Measurements from ENCODE around the gene COL15A1. TPM values are rescaled to one million over a fixed set of nuclear protein-coding genes. Genes with fewer than 3 reads are reported as not detected.

Gene COL15A1
- total and polyA plus RNA-seq, 2 of the 13 experiments (the other 11 are each of a cell fraction or from before 2014, with no cell fraction given), result not detected

GRCh38 chr9:99073347-99073746 lies 129.6 kb downstream of the COL15A1 start:
- Histone ChIP-seq H3K9ac (ENCODE audit: insufficient read depth, low read depth, low read length) (no peak overlapping the region), H3K4me3 (replicated peaks in 1 of 3; ENCODE audit: insufficient read depth in 1 of 3, low read depth in 2 of 3, low read length in 3 of 3) (no peak overlapping the region), H3K36me3 (replicated peaks in 1 of 2; ENCODE audit: control insufficient read depth in 1 of 2, insufficient read depth in 2 of 2, low read length in 2 of 2) (no peaks in the 10 kb centered on the region), H2AFZ (ENCODE audit: low read length) (no peak overlapping the region), H3K4me2 (ENCODE audit: low read depth, low read length) (no peak overlapping the region), H3K79me2 (ENCODE audit: insufficient read depth, low read length) (no peaks in the 10 kb centered on the region), H3K9me3 (ENCODE audit: low read length) (no peaks in the 10 kb centered on the region), H3K4me1 (ENCODE audit: insufficient read depth, low read length) (no peaks in the 10 kb centered on the region), H4K20me1 (ENCODE audit: insufficient read depth, low read length) (no peaks in the 10 kb centered on the region), H3K27me3 (ENCODE audit: control insufficient read depth in 1 of 2, insufficient read depth in 2 of 2, low read length in 2 of 2) (0 out of 5 replicates have a peak, but pooled peaks cover 2% of the 10 kb centered on the region in 2 experiments), H3K27ac (ENCODE audit: extremely low read length, insufficient read depth, low read length) (no peak overlapping the region)
- FAIRE-seq, result no peak
- ATAC-seq, result no peak
- POLR2A ChIA-PET, result no interaction called here
- intact Hi-C loops (cut with micrococcal nuclease; ENCODE audit: unreplicated experiment), result no loop called here
- in situ Hi-C loops (cut with HindIII; ENCODE audit: extremely low pct_ligation_motif_present, low pct_unique_long_range_greater_than_20kb), result no loop called here
- WGBS (ENCODE audit: low lambda C conversion rate), result 8% methylated on average over 2 of the region's 2 CpGs
- no peak for TF ChIP-seq ZNF780A (CRISPR knock-in tag; IDR thresholded peaks at IDR 0.05)
- no peak for TF ChIP-seq ZSCAN20 (CRISPR knock-in tag; IDR thresholded peaks at IDR 0.05; ENCODE audit: borderline replicate concordance)
- TF ChIP-seq RBM22 (optimal IDR thresholded peaks at IDR 0.05; ENCODE audit: low read length), result no peak
- TF ChIP-seq SMC3 (IDR thresholded peaks at IDR 0.05; ENCODE audit: low read length), result no peak
- TF ChIP-seq KDM4B (CRISPR knock-in tag; IDR thresholded peaks at IDR 0.05), result no peak
- CTCF ChIA-PET (ENCODE audit: low intra/inter-chr PET ratio, low total read pairs), result no interaction called here
- no peak for DNase-seq (ENCODE audit: low spot score)
- BruUV-seq (replicated peaks), result no TSS peak

GRCh38 chr9:99073985-99074901 lies 130.5 kb downstream of the COL15A1 start:
- H3K4me1 ChIP-seq (ENCODE audit: insufficient read depth, low read length), result no peaks in the 10 kb centered on the region
- no TSS peak for BruUV-seq (replicated peaks)
- no peak overlapping the region for H3K4me3 ChIP-seq (replicated peaks in 1 of 3; ENCODE audit: insufficient read depth in 1 of 3, low read depth in 2 of 3, low read length in 3 of 3)
- in situ Hi-C loops (cut with HindIII; ENCODE audit: extremely low pct_ligation_motif_present, low pct_unique_long_range_greater_than_20kb) (no loop called here), intact Hi-C loops (cut with micrococcal nuclease; ENCODE audit: unreplicated experiment) (no loop called here)
- H3K4me2 ChIP-seq (ENCODE audit: low read depth, low read length), result no peak overlapping the region
- no peaks in the 10 kb centered on the region for H4K20me1 ChIP-seq (ENCODE audit: insufficient read depth, low read length)
- peaks cover 2% of the 10 kb centered on the region in 2 experiments; a peak in 1 of 5 replicates for H3K27me3 ChIP-seq (ENCODE audit: control insufficient read depth in 1 of 2, insufficient read depth in 2 of 2, low read length in 2 of 2)
- DNase-seq (ENCODE audit: low spot score) (no peak), FAIRE-seq (no peak), ATAC-seq (no peak)
- WGBS (ENCODE audit: low lambda C conversion rate), result 43% methylated on average over 4 of the region's 8 CpGs
- no peaks in the 10 kb centered on the region for H3K79me2 ChIP-seq (ENCODE audit: insufficient read depth, low read length)
- no peaks in the 10 kb centered on the region for H3K36me3 ChIP-seq (replicated peaks in 1 of 2; ENCODE audit: control insufficient read depth in 1 of 2, insufficient read depth in 2 of 2, low read length in 2 of 2)
- no peak overlapping the region for H3K9ac ChIP-seq (ENCODE audit: insufficient read depth, low read depth, low read length)
- no peak overlapping the region for H3K27ac ChIP-seq (ENCODE audit: extremely low read length, insufficient read depth, low read length)
- ChIA-PET POLR2A (no interaction called here), CTCF (ENCODE audit: low intra/inter-chr PET ratio, low total read pairs) (no interaction called here)
- no peaks in the 10 kb centered on the region for H3K9me3 ChIP-seq (ENCODE audit: low read length)
- H2AFZ ChIP-seq (ENCODE audit: low read length), result no peak overlapping the region
- TF ChIP-seq ZNF75D (CRISPR knock-in tag; IDR thresholded peaks at IDR 0.05; ENCODE audit: borderline replicate concordance) (no peak), CTCF (CRISPR knock-in tag; IDR thresholded peaks at IDR 0.05) (no peak), ZNF350 (CRISPR knock-in tag; IDR thresholded peaks at IDR 0.05; ENCODE audit: borderline replicate concordance, low read depth) (no peak), ZNF576 (CRISPR knock-in tag; IDR thresholded peaks at IDR 0.05) (no peak), CSRNP2 (CRISPR knock-in tag; conservative IDR thresholded peaks at IDR 0.05; ENCODE audit: low read depth) (no peak), ZSCAN5A (CRISPR knock-in tag; IDR thresholded peaks at IDR 0.05; ENCODE audit: borderline replicate concordance) (no peak), ATF7-NPFF (CRISPR knock-in tag; IDR thresholded peaks at IDR 0.05; ENCODE audit: low read depth) (no peak)
